ENCODE data around the gene IL18R1. TPM values are rescaled to one million over a fixed set of nuclear protein-coding genes. Genes with fewer than 3 reads are reported as not detected.

Gene IL18R1
- total and polyA plus RNA-seq, 7 experiments from 2014 or later, result 0.77 to 52.8 (median 2.5) TPM

DNA sequence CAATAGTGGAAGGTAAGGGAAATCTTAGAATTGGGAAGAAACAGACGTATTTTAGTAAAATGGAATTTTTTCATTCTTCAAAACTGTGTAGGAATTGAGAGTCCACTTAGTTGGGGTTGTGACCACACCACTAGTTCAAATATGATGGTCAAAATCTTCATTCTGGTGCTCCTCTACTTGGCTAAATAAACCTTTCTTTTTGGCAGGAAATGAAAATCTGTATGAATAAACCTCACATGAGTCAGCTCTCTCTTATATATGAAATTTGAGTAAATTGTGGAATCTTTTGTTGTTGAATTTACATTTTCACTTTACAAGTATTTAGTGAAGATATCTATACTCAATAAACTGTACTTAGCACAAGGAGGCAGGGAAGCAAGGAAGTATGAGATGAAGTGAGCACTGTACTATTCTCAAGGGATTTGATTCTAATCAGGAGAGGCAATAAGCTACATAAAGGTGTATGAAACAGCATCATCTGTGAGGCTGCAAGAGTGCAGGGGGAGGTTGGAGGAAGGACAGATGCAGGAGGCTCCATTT lies 20.5 kb downstream of the IL18R1 start:
- ATAC-seq (no peak), DNase-seq (no peak)
- Mint-ChIP-seq H3K9me3 (peaks cover 0 to 38% (median 10%) of the 10 kb centered on the region in 11 donors), H3K27ac (peak overlapping the region in 1 of 9 donors; percentile 63), H3K4me1 (peaks cover 0 to 21% (median 4%) of the 10 kb centered on the region in 7 donors), H3K27me3 (no peaks in the 10 kb centered on the region), H3K4me3 (no peak overlapping the region), H3K36me3 (peaks cover 3 to 86% (median 26%) of the 10 kb centered on the region in 5 donors)
- no peaks in the 10 kb centered on the region for H3K36me3 ChIP-seq (ENCODE audit: control insufficient read depth in 2 of 3, insufficient read depth in 3 of 3, low read length in 3 of 3)
- no peak overlapping the region for H3K27ac ChIP-seq (ENCODE audit: low read depth, low read length)
- ChIA-PET CTCF (interaction anchor here (1.1 kb wide), 1 partner anchor 62 kb away, joined by 3 read pairs; no protein-coding TSS in a partner anchor), POLR2A (no interaction called here)
- H3K4me3 ChIP-seq (ENCODE audit: low read length), result no peak overlapping the region
- no peaks in the 10 kb centered on the region for H3K9me3 ChIP-seq (ENCODE audit: control insufficient read depth in 2 of 3, low read length in 3 of 3)
- H3K4me1 ChIP-seq (ENCODE audit: control insufficient read depth in 2 of 2, insufficient read depth in 2 of 2, low read length in 2 of 2), result no peaks in the 10 kb centered on the region
- H3K27me3 ChIP-seq (ENCODE audit: control insufficient read depth in 2 of 2, insufficient read depth in 2 of 2, low read length in 2 of 2), result no peaks in the 10 kb centered on the region
- intact Hi-C loops (cut with micrococcal nuclease), result no loop called here

DNA sequence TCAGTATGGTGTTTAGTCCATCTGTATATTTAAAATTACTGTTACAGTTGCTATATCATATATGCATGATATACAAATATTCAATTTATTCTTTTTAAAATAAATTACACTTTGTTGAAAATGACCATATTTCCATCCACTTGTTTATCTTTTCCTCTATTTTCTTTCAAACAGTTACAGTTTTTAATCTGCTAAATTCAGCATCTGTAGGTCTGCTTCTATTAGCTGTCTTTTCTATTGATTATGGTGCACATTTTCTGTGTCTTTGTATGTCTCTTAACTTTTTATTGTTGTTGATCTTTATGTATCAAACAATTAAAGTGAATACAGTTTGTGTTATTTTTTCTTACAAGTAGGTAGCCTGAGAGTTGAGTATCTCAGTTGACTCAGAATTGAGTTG lies 28.1 kb downstream of the IL18R1 start:
- Mint-ChIP-seq H3K4me3 (no peak overlapping the region), H3K9me3 (peaks cover 6 to 31% (median 21%) of the 10 kb centered on the region in 11 donors), H3K36me3 (peaks cover 16 to 89% (median 42%) of the 10 kb centered on the region in 5 donors), H3K27ac (no peak overlapping the region), H3K27me3 (no peaks in the 10 kb centered on the region), H3K4me1 (peaks cover 0 to 10% (median 0%) of the 10 kb centered on the region in 7 donors)
- DNase-seq (no peak), ATAC-seq (no peak)
- H3K4me3 ChIP-seq (ENCODE audit: low read length), result no peak overlapping the region
- POLR2A ChIA-PET, result no interaction called here
- no peaks in the 10 kb centered on the region for H3K36me3 ChIP-seq (ENCODE audit: control insufficient read depth in 2 of 3, insufficient read depth in 3 of 3, low read length in 3 of 3)
- peaks cover 0 to 6% (median 4%) of the 10 kb centered on the region in 3 experiments for H3K9me3 ChIP-seq (ENCODE audit: control insufficient read depth in 2 of 3, low read length in 3 of 3)
- no peaks in the 10 kb centered on the region for H3K27me3 ChIP-seq (ENCODE audit: control insufficient read depth in 2 of 2, insufficient read depth in 2 of 2, low read length in 2 of 2)
- no peaks in the 10 kb centered on the region for H3K4me1 ChIP-seq (ENCODE audit: control insufficient read depth in 2 of 2, insufficient read depth in 2 of 2, low read length in 2 of 2)
- H3K27ac ChIP-seq (ENCODE audit: low read depth, low read length), result no peak overlapping the region
- intact Hi-C loops (cut with micrococcal nuclease), result no loop called here
- CTCF ChIA-PET, result no interaction called here

DNA sequence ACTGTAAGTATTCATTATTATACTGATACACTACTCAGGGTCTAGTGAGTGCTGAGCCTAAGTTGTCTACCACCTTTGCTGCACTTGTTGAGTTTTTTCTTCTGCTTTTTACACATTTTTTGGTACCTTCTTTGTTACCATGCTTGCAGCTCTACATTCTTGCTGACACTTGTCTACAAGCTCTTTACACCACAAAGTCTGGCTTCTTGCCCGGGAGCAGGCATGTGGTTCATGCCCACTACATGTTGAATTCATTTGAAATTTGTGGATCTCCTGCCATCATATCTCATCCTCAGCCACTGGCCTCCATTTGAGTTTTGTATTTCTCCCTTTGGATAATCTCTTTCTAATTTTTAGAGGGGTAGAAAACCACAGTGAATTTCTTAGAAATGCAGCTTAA lies 29.9 kb downstream of the IL18R1 start:
- no peak overlapping the region for H3K4me3 ChIP-seq (ENCODE audit: low read length)
- H3K36me3 ChIP-seq (ENCODE audit: control insufficient read depth in 2 of 3, insufficient read depth in 3 of 3, low read length in 3 of 3), result no peaks in the 10 kb centered on the region
- Mint-ChIP-seq H3K4me1 (peaks cover 0 to 10% (median 0%) of the 10 kb centered on the region in 7 donors), H3K27ac (no peak overlapping the region), H3K36me3 (peaks cover 16 to 86% (median 48%) of the 10 kb centered on the region in 5 donors), H3K4me3 (no peak overlapping the region), H3K9me3 (peaks cover 6 to 31% (median 21%) of the 10 kb centered on the region in 11 donors), H3K27me3 (no peaks in the 10 kb centered on the region)
- DNase-seq (no peak), ATAC-seq (no peak)
- ChIA-PET POLR2A (no interaction called here), CTCF (no interaction called here)
- H3K4me1 ChIP-seq (ENCODE audit: control insufficient read depth in 2 of 2, insufficient read depth in 2 of 2, low read length in 2 of 2), result no peaks in the 10 kb centered on the region
- H3K27ac ChIP-seq (ENCODE audit: low read depth, low read length), result no peak overlapping the region
- peaks cover 0 to 6% (median 4%) of the 10 kb centered on the region in 3 experiments for H3K9me3 ChIP-seq (ENCODE audit: control insufficient read depth in 2 of 3, low read length in 3 of 3)
- intact Hi-C loops (cut with micrococcal nuclease), result no loop called here
- H3K27me3 ChIP-seq (ENCODE audit: control insufficient read depth in 2 of 2, insufficient read depth in 2 of 2, low read length in 2 of 2), result no peaks in the 10 kb centered on the region

DNA sequence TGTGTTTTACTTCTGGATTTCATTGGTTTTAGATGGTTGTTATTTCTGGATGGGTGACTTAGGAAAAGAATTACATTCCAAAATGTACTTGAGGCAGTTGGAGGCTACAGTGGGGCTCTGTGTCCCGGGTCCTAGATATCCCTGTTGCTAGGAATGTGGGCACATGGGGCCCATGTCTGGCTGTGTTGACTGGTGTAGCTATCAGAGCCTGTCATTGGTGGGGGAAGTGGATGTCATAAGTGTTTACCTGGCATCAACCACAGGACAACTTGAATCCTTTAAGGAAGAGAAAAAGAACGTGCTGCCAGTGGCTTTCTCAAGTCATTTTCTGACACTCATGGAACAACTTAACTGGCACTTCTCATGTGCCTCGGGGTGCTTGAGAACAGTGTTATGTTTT lies 30.4 kb downstream of the IL18R1 start:
- no peaks in the 10 kb centered on the region for H3K27me3 Mint-ChIP-seq
- peaks cover 1 to 12% (median 2%) of the 10 kb centered on the region in 7 donors for H3K4me1 Mint-ChIP-seq
- intact Hi-C loops (cut with micrococcal nuclease), result no loop called here

DNA sequence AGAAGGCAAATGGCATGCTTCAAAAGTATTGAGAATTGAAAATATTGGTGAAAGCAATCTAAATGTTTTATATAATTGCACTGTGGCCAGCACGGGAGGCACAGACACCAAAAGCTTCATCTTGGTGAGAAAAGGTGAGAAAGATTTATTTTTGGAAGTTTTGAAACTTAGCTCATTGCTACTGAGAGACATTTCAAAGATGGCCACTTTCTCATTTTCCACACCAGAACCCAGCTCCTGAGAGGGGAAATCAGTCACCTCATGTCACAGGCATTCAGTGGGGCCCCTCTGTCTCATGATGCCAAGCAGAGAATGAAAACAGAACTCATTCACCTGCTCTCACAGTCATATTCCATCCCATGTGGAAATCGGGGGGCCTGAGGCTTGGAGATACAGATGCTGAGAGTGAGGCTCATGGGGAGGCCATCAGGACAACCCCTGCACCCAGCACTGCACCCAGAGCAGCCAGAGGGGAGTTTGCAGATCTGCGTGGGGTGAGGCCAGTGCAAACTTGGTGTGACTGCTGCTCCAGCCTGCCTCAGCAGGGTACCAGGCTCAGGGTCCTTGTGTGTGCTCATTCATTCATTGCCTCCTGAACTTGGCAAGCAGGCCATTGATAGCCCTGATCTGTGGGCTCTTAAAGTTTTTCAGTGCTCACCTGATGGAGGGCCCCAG lies 31.4 kb downstream of the IL18R1 start:
- Histone ChIP-seq H3K27me3 (ENCODE audit: control insufficient read depth in 2 of 2, insufficient read depth in 2 of 2, low read length in 2 of 2) (no peaks in the 10 kb centered on the region), H3K4me3 (ENCODE audit: low read length) (no peak overlapping the region), H3K36me3 (ENCODE audit: control insufficient read depth in 2 of 3, insufficient read depth in 3 of 3, low read length in 3 of 3) (no peaks in the 10 kb centered on the region), H3K9me3 (ENCODE audit: control insufficient read depth in 2 of 3, low read length in 3 of 3) (peaks cover 0 to 6% (median 4%) of the 10 kb centered on the region in 3 experiments), H3K4me1 (ENCODE audit: control insufficient read depth in 2 of 2, insufficient read depth in 2 of 2, low read length in 2 of 2) (peaks cover 0 to 9% of the 10 kb centered on the region in 2 donors), H3K27ac (ENCODE audit: low read depth, low read length) (no peak overlapping the region)
- ChIA-PET CTCF (no interaction called here), POLR2A (no interaction called here)
- peaks cover 10 to 19% (median 12%) of the 10 kb centered on the region in 7 donors for H3K4me1 Mint-ChIP-seq
- no peak for ATAC-seq
- intact Hi-C loops (cut with micrococcal nuclease), result no loop called here
- H3K4me3 Mint-ChIP-seq, result peak overlapping the region in 1 of 10 donors; percentile 18
- peaks cover 6 to 27% (median 18%) of the 10 kb centered on the region in 11 donors for H3K9me3 Mint-ChIP-seq
- peaks cover 16 to 80% (median 40%) of the 10 kb centered on the region in 5 donors for H3K36me3 Mint-ChIP-seq
- H3K27ac Mint-ChIP-seq, result no peak overlapping the region
- H3K27me3 Mint-ChIP-seq, result no peaks in the 10 kb centered on the region
- no peak for DNase-seq

More for the DNA sequence above, 30.4 kb downstream of the IL18R1 start:
- Mint-ChIP-seq H3K36me3 (peaks cover 16 to 82% (median 48%) of the 10 kb centered on the region in 5 donors), H3K27ac (no peak overlapping the region), H3K4me3 (no peak overlapping the region), H3K9me3 (peaks cover 6 to 31% (median 21%) of the 10 kb centered on the region in 11 donors)
- Histone ChIP-seq H3K9me3 (ENCODE audit: control insufficient read depth in 2 of 3, low read length in 3 of 3) (peaks cover 0 to 6% (median 4%) of the 10 kb centered on the region in 3 experiments), H3K4me3 (ENCODE audit: low read length) (no peak overlapping the region), H3K27me3 (ENCODE audit: control insufficient read depth in 2 of 2, insufficient read depth in 2 of 2, low read length in 2 of 2) (no peaks in the 10 kb centered on the region), H3K36me3 (ENCODE audit: control insufficient read depth in 2 of 3, insufficient read depth in 3 of 3, low read length in 3 of 3) (no peaks in the 10 kb centered on the region), H3K27ac (ENCODE audit: low read depth, low read length) (no peak overlapping the region), H3K4me1 (ENCODE audit: control insufficient read depth in 2 of 2, insufficient read depth in 2 of 2, low read length in 2 of 2) (peaks cover 0 to 2% of the 10 kb centered on the region in 2 donors)
- ChIA-PET POLR2A (no interaction called here), CTCF (no interaction called here)
- DNase-seq (no peak), ATAC-seq (no peak)

DNA sequence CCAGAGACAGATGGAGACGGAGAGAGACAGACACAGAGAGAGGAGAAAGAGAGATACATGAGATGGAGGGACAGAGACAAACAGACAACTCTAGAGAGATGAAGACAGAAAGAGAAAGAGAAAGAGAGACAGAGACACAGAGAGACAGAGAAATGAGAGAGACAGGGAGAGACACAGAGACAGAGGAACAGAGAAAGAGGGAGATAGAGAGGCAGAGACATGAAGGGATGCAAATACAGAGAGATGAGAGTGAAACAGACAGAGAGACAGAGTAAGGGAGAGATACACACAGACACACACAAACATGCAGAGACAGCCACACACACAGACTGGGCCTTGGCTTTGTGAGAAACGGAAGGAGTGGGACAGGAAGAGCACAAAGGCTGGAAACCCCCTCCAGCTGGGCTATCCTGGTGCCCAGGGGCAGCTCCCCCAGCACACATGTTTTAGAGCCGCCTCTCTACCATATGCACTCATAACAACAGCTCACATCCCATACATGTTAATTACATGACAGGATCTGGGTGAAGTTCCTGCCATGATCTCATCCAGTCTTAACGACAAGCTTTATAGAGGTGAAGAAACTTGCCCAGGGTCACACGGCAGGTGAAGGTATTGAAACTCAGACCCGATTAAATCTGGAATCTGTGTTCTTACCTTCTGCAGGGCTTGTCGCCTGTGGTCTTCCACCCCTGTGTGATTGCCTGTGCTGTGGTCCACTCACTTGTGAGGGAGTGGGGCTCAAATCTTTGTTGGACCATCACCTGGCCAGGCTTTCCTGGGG lies 32.4 kb downstream of the IL18R1 start:
- CTCF ChIA-PET, result no interaction called here
- Mint-ChIP-seq H3K4me1 (peaks cover 10 to 24% (median 16%) of the 10 kb centered on the region in 7 donors), H3K9me3 (peaks cover 6 to 23% (median 15%) of the 10 kb centered on the region in 11 donors), H3K36me3 (peaks cover 16 to 77% (median 38%) of the 10 kb centered on the region in 5 donors), H3K27ac (peak overlapping the region in 1 of 9 donors; percentile 35), H3K4me3 (no peak overlapping the region), H3K27me3 (no peaks in the 10 kb centered on the region)
- Histone ChIP-seq H3K36me3 (ENCODE audit: control insufficient read depth in 2 of 3, insufficient read depth in 3 of 3, low read length in 3 of 3) (no peaks in the 10 kb centered on the region), H3K4me1 (ENCODE audit: control insufficient read depth in 2 of 2, insufficient read depth in 2 of 2, low read length in 2 of 2) (peaks cover 0 to 9% of the 10 kb centered on the region in 2 donors), H3K27me3 (ENCODE audit: control insufficient read depth in 2 of 2, insufficient read depth in 2 of 2, low read length in 2 of 2) (no peaks in the 10 kb centered on the region), H3K4me3 (ENCODE audit: low read length) (no peak overlapping the region), H3K9me3 (ENCODE audit: control insufficient read depth in 2 of 3, low read length in 3 of 3) (peaks cover 0 to 6% (median 4%) of the 10 kb centered on the region in 3 experiments), H3K27ac (ENCODE audit: low read depth, low read length) (no peak overlapping the region)
- no peak for DNase-seq
- intact Hi-C loops (cut with micrococcal nuclease), result no loop called here
- no peak for ATAC-seq
- POLR2A ChIA-PET, result no interaction called here
